NB4 (cell line): ENCODE measurements around the gene ADAT1.

ENCODE experiments used
- POLR2A ChIP-seq: IDR thresholded peaks from 2 replicates; pipeline ENCODE4 v1.6.1; 2011; ENCODE audit warnings: mild to moderate bottlenecking; ENCODE audit not compliant: insufficient read length; ENCODE audit errors: extremely low read depth
- TF ChIP-seq, protein P1 (sequence below): IDR thresholded peaks from one replicate; pipeline ENCODE4 v1.5.1; 2012; ENCODE audit warnings: low read depth, low read length

- TF ChIP-seq, protein P1, sequence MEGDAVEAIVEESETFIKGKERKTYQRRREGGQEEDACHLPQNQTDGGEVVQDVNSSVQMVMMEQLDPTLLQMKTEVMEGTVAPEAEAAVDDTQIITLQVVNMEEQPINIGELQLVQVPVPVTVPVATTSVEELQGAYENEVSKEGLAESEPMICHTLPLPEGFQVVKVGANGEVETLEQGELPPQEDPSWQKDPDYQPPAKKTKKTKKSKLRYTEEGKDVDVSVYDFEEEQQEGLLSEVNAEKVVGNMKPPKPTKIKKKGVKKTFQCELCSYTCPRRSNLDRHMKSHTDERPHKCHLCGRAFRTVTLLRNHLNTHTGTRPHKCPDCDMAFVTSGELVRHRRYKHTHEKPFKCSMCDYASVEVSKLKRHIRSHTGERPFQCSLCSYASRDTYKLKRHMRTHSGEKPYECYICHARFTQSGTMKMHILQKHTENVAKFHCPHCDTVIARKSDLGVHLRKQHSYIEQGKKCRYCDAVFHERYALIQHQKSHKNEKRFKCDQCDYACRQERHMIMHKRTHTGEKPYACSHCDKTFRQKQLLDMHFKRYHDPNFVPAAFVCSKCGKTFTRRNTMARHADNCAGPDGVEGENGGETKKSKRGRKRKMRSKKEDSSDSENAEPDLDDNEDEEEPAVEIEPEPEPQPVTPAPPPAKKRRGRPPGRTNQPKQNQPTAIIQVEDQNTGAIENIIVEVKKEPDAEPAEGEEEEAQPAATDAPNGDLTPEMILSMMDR = no peak
- no peak for TF ChIP-seq POLR2A
These were observed 31.9 kb downstream of the ADAT1 start for GRCh38 chr16:75590920-75591843.
